H9 (cell line): ENCODE results near the gene GTPBP6. TPM values are rescaled to one million over a fixed set of nuclear protein-coding genes. Genes with fewer than 3 reads are reported as not detected.

Source experiments
- DNase-seq: peaks from one replicate; pipeline ENCODE4 v3.0.0-alpha.2; 2017
- H2AFZ ChIP-seq: one replicate; pipeline ENCODE4 v1.6.1; 2013; ENCODE audit warnings: mild to moderate bottlenecking, low read length, control low read depth, moderate library complexity
- H2AK5ac ChIP-seq: 2 replicates; pipeline ENCODE4 v1.6.1; 2013; ENCODE audit warnings: low read length, control low read depth, mixed read lengths; ENCODE audit not compliant: insufficient read length
- H2BK120ac ChIP-seq: one replicate; pipeline ENCODE4 v1.6.1; 2013; ENCODE audit warnings: low read depth, mild to moderate bottlenecking, low read length, control low read depth, inconsistent platforms; ENCODE audit not compliant: poor library complexity, severe bottlenecking
- H2BK12ac ChIP-seq: 2 replicates; pipeline ENCODE4 v1.6.1; 2013; ENCODE audit warnings: low read length, control low read depth, mixed read lengths, low read depth; ENCODE audit not compliant: insufficient read length
- H2BK15ac ChIP-seq: 2 replicates; pipeline ENCODE4 v1.6.1; 2013; ENCODE audit warnings: low read depth, low read length, control low read depth
- H2BK20ac ChIP-seq: one replicate; pipeline ENCODE4 v1.6.1; 2013; ENCODE audit warnings: low read depth, mild to moderate bottlenecking, low read length, control low read depth, inconsistent platforms; ENCODE audit not compliant: poor library complexity, severe bottlenecking
- H2BK5ac ChIP-seq: 2 replicates; pipeline ENCODE4 v1.6.1; 2013; ENCODE audit warnings: low read length, control low read depth, mixed read lengths; ENCODE audit not compliant: insufficient read length
- H3K14ac ChIP-seq: 2 replicates; pipeline ENCODE4 v1.6.1; 2013; ENCODE audit warnings: low read length, control low read depth; ENCODE audit not compliant: insufficient read depth
- H3K18ac ChIP-seq: 2 replicates; pipeline ENCODE4 v1.6.1; 2013; ENCODE audit warnings: low read depth, mild to moderate bottlenecking, mixed read lengths, low read length, control low read depth; ENCODE audit not compliant: insufficient read length
- H3K23ac ChIP-seq: 2 replicates; pipeline ENCODE4 v1.6.1; 2013; ENCODE audit warnings: low read length, control low read depth, mixed read lengths, low read depth; ENCODE audit not compliant: insufficient read length
- H3K23me2 ChIP-seq: 2 replicates; pipeline ENCODE4 v1.6.1; 2013; ENCODE audit warnings: low read depth, mild to moderate bottlenecking, mixed read lengths, low read length, control low read depth; ENCODE audit not compliant: insufficient read length, poor library complexity, severe bottlenecking
- H3K27ac ChIP-seq: 2 replicates; pipeline ENCODE4 v1.5.1; 2013; ENCODE audit warnings: low read length, control low read depth, mixed read lengths, low read depth; ENCODE audit not compliant: insufficient read length
- H3K27me3 ChIP-seq: 2 replicates; pipeline ENCODE4 v1.6.1; 2013; ENCODE audit warnings: low read length, control low read depth, inconsistent platforms; ENCODE audit not compliant: insufficient read depth
- H3K4ac ChIP-seq: 2 replicates; pipeline ENCODE4 v1.6.1; 2013; ENCODE audit warnings: low read depth, mild to moderate bottlenecking, control low read depth, inconsistent platforms, low read length, moderate library complexity
- H3K4me1 ChIP-seq: 2 replicates; pipeline ENCODE4 v1.6.1; 2013; ENCODE audit warnings: low read length, control low read depth, inconsistent platforms; ENCODE audit not compliant: insufficient read depth
- H3K4me2 ChIP-seq: 2 replicates; pipeline ENCODE4 v1.6.1; 2013; ENCODE audit warnings: low read length, control low read depth, mixed read lengths; ENCODE audit not compliant: insufficient read length, insufficient read depth
- H3K56ac ChIP-seq: 2 replicates; pipeline ENCODE4 v1.6.1; 2013; ENCODE audit warnings: low read depth, mild to moderate bottlenecking, mixed read lengths, low read length, control low read depth; ENCODE audit not compliant: insufficient read length
- H3K79me1 ChIP-seq: 2 replicates; pipeline ENCODE4 v1.6.1; 2013; ENCODE audit warnings: low read depth, mild to moderate bottlenecking, moderate library complexity, low read length, control low read depth, inconsistent platforms; ENCODE audit not compliant: insufficient read depth, poor library complexity, severe bottlenecking
- H3K79me2 ChIP-seq: 2 replicates; pipeline ENCODE4 v1.6.1; 2013; ENCODE audit warnings: low read length, control low read depth, inconsistent platforms; ENCODE audit not compliant: insufficient read depth
- H3K9ac ChIP-seq: 2 replicates; pipeline ENCODE4 v1.6.1; 2013; ENCODE audit warnings: low read length, control low read depth, mixed read lengths; ENCODE audit not compliant: insufficient read length; ENCODE audit errors: extremely low read depth
- H3K9me3 ChIP-seq: one replicate; pipeline ENCODE4 v1.6.1; 2013; ENCODE audit warnings: low read depth, low read length, inconsistent platforms; ENCODE audit not compliant: control insufficient read depth
- H3T11ph ChIP-seq: one replicate; pipeline ENCODE4 v1.6.1; 2013; ENCODE audit warnings: mild to moderate bottlenecking, low read length, control low read depth, inconsistent platforms
- H4K20me1 ChIP-seq: one replicate; pipeline ENCODE4 v1.6.1; 2013; ENCODE audit not compliant: control insufficient read depth, insufficient read length, insufficient read depth
- H4K5ac ChIP-seq: 2 replicates; pipeline ENCODE4 v1.6.1; 2013; ENCODE audit warnings: low read depth, mild to moderate bottlenecking, mixed read lengths, low read length, control low read depth; ENCODE audit not compliant: insufficient read length
- H4K8ac ChIP-seq: replicated peaks from 2 replicates; pipeline ENCODE4 v1.6.1; 2013; ENCODE audit warnings: low read length, control low read depth, mixed read lengths, low read depth; ENCODE audit not compliant: insufficient read length
- H4K91ac ChIP-seq: 2 replicates; pipeline ENCODE4 v1.6.1; 2013; ENCODE audit warnings: low read depth, mild to moderate bottlenecking, moderate library complexity, mixed read lengths, low read length, control low read depth; ENCODE audit not compliant: insufficient read length
- H3K27ac Mint-ChIP-seq, 3 experiments: 2 replicates in 2 of 3; 3 replicates in 1 of 3; pipeline ENCODE4 v1.8.0; 2020 to 2021; ENCODE audit warnings: mixed read lengths in 3 of 3, mild to moderate bottlenecking in 1 of 3, moderate library complexity in 1 of 3
- H3K27me3 Mint-ChIP-seq: 2 replicates; pipeline ENCODE4 v1.8.0; 2021; ENCODE audit warnings: low read depth, mild to moderate bottlenecking, moderate library complexity, mixed read lengths
- H3K36me3 Mint-ChIP-seq, 3 experiments: 2 replicates in 2 of 3; 3 replicates in 1 of 3; pipeline ENCODE4 v1.8.0; 2020 to 2021; ENCODE audit warnings: low read depth in 3 of 3, mixed read lengths in 3 of 3; ENCODE audit not compliant: insufficient read depth in 1 of 3
- H3K4me1 Mint-ChIP-seq, 2 experiments: 2 replicates each; pipeline ENCODE4 v1.8.0; 2020; ENCODE audit warnings: mixed read lengths in 2 of 2
- H3K4me3 Mint-ChIP-seq, 2 experiments: 2 replicates in 1 of 2; 3 replicates in 1 of 2; pipeline ENCODE4 v1.8.0; 2020 to 2021; ENCODE audit warnings: mild to moderate bottlenecking in 2 of 2, mixed read lengths in 2 of 2, moderate library complexity in 1 of 2
- H3K9me3 Mint-ChIP-seq, 2 experiments: 2 replicates in 1 of 2; 3 replicates in 1 of 2; pipeline ENCODE4 v1.8.0; 2020; ENCODE audit warnings: mild to moderate bottlenecking in 2 of 2, mixed read lengths in 2 of 2, moderate library complexity in 1 of 2
- WGBS: extraction: QIAGEN DNeasy Blood & Tissue Kit; methylation state at CpG from one replicate; pipeline ENCODE4 v1.1.7; 2013; ENCODE audit warnings: missing lambda C conversion rate, low lambda C conversion rate, mixed read lengths; ENCODE audit not compliant: insufficient read length; ENCODE audit errors: extremely low coverage; 5-methylcytosine and 5-hydroxymethylcytosine counted together
- total RNA-seq: library from RNA; stranded (reverse); gene quantifications from 2 replicates; pipeline ENCODE4 v1.2.1, GENCODE V29; 2021
- TF ChIP-seq, protein P1 (sequence below): fragments of 200-600 bp; sonication (generic); conservative IDR thresholded peaks from 3 replicates; pipeline ENCODE4 v1.8.0; 2021; ENCODE audit warnings: antibody characterized with exemption, mild to moderate bottlenecking

Gene GTPBP6
- total RNA-seq, 1 experiment from 2014 or later: 64.0 TPM

DNA sequence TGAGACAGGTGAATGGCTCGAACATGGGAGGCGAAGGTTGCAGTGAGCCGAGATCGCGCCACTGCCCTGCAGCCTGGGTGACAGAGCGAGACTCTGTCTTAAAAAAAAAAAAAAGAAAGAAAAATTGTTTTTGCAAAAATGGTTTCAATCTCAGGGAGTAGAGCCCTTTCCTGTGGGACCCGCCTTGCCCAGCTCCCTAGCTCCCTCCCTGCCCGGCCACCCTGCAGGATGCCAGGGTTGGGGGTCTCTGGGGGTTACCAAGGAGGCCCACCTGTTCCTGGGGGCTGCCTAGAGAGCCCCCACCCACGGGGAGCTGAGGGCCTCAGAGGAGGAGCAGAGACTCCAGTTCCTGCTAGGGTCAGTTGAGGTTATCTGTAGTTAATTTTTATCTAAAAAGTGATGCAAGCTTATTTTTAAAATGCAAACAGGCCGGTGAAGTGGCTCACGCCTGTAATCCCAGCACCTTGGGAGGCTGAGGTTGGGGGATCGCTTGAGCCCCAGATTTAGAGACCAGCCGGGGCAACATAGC, 56.2 kb downstream of the GTPBP6 start:
- H4K91ac ChIP-seq: no peak overlapping the region
- H3K18ac ChIP-seq: no peak overlapping the region
- H3K4me1 ChIP-seq: no peaks in the 10 kb centered on the region
- H2BK120ac ChIP-seq: no peak overlapping the region
- no peak overlapping the region for H4K5ac ChIP-seq
- WGBS: no CpG with 5 or more reads among the region's 13 CpGs
- no peaks in the 10 kb centered on the region; a peak in 1 of 7 replicates for H3K36me3 Mint-ChIP-seq
- H2AFZ ChIP-seq: no peak overlapping the region
- H2BK20ac ChIP-seq: no peak overlapping the region
- H2AK5ac ChIP-seq: no peak overlapping the region
- no peak for DNase-seq
- H4K20me1 ChIP-seq: no peaks in the 10 kb centered on the region
- H3K27me3 Mint-ChIP-seq: peaks cover 4% of the 10 kb centered on the region
- H3K27ac ChIP-seq: no peak overlapping the region
- H2BK5ac ChIP-seq: no peak overlapping the region
- H3K56ac ChIP-seq: no peak overlapping the region
- no peak overlapping the region for H3K4ac ChIP-seq
- H3K27ac Mint-ChIP-seq: no peak overlapping the region
- H3K79me2 ChIP-seq: no peaks in the 10 kb centered on the region
- H3K9me3 Mint-ChIP-seq: peaks cover 2 to 3% of the 10 kb centered on the region in 2 experiments; a peak in 2 of 5 replicates
- H3K23ac ChIP-seq: no peak overlapping the region
- H3K27me3 ChIP-seq: no peaks in the 10 kb centered on the region
- no peaks in the 10 kb centered on the region for H3K23me2 ChIP-seq
- H3K79me1 ChIP-seq: no peaks in the 10 kb centered on the region
- no peak overlapping the region for H3K4me3 Mint-ChIP-seq
- H3K9ac ChIP-seq: no peak overlapping the region
- H2BK15ac ChIP-seq: no peak overlapping the region
- TF ChIP-seq, protein P1, sequence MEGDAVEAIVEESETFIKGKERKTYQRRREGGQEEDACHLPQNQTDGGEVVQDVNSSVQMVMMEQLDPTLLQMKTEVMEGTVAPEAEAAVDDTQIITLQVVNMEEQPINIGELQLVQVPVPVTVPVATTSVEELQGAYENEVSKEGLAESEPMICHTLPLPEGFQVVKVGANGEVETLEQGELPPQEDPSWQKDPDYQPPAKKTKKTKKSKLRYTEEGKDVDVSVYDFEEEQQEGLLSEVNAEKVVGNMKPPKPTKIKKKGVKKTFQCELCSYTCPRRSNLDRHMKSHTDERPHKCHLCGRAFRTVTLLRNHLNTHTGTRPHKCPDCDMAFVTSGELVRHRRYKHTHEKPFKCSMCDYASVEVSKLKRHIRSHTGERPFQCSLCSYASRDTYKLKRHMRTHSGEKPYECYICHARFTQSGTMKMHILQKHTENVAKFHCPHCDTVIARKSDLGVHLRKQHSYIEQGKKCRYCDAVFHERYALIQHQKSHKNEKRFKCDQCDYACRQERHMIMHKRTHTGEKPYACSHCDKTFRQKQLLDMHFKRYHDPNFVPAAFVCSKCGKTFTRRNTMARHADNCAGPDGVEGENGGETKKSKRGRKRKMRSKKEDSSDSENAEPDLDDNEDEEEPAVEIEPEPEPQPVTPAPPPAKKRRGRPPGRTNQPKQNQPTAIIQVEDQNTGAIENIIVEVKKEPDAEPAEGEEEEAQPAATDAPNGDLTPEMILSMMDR: no peak
- no peak overlapping the region for H2BK12ac ChIP-seq
- H3T11ph ChIP-seq: no peak overlapping the region
- H4K8ac ChIP-seq: no peak overlapping the region
- H3K14ac ChIP-seq: no peak overlapping the region
- no peak overlapping the region for H3K4me2 ChIP-seq
- H3K9me3 ChIP-seq: no peaks in the 10 kb centered on the region
- peaks cover 10 to 13% of the 10 kb centered on the region in 2 experiments for H3K4me1 Mint-ChIP-seq
